Stimulated activated naive CD4-positive, alpha-beta T cell treated with Interleukin-2 at 50 U/mL for 16 hours (primary cell): ENCODE measurements around the gene RAB22A.
A peak's percentile ranks its signal among the peaks of the same experiment; 100 is the strongest.
"Not testable (repeated sequence)": the region's sequence is repeated elsewhere in the genome, so short reads cannot be mapped to it uniquely, and the experiment has no call there.

ENCODE experiments used
- DNase-seq: peaks from one replicate; lab custom pipeline; 2025; lab: John Stamatoyannopoulos, UW

RAB22A gene

GRCh38 chr20:58389324-58389967 is 79.9 kb downstream of the RAB22A start:
- DNase-seq = peak; percentile 61

- no peak for DNase-seq
Observed at GRCh38 chr20:58389968-58390658, 80.6 kb downstream of the RAB22A start.

GRCh38 chr20:58390659-58391035 is 81.1 kb downstream of the RAB22A start:
- DNase-seq = no peak

- no peak for DNase-seq
Observed at GRCh38 chr20:58392286-58392685, 82.8 kb downstream of the RAB22A start.

DNA sequence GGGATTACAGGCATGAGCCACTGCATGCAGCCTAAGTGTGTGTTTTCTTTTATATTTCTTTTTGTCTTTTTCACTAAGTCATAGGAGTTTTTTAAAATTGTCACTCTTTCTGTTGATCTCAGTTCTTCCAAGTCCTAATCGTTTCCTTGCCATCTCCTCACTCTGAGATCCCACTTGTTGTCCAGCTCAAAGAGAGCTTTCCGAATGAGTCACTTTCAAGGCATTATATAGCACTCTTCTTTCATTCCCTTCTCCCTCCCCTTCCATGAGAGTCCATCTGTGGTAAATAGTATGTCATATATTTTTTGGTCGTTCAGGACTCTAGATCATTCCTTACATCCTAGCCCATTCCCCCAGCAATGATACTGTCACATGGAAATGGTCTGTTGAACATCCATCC is 83.8 kb downstream of the RAB22A start:
- no peak for DNase-seq

- DNase-seq = no peak
Observed at GRCh38 chr20:58394801-58395200, 85.3 kb downstream of the RAB22A start.

DNA sequence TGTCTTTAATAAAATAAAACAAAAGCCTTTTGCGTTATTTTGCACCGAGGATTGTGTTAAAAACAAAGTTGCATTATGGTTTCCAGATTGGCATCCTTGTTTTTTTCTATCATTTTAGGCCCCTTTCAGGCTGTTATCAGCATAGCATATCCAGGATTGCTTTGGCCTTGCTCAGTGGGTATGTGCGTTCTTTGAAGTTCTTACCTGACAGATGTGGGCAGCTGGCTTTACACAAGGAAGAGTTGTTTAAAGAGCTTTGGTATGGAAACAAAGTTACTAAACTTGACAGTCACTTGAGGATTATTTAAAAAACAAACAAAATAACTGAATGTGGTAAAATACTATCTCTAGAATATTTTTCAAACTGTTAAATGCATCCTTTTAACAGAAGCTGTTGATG is 86.1 kb downstream of the RAB22A start:
- no peak for DNase-seq

GRCh38 chr20:58397429-58397828 is 87.9 kb downstream of the RAB22A start:
- DNase-seq = no peak

- no peak for DNase-seq
Observed at GRCh38 chr20:58398254-58398653, 88.7 kb downstream of the RAB22A start.

DNA sequence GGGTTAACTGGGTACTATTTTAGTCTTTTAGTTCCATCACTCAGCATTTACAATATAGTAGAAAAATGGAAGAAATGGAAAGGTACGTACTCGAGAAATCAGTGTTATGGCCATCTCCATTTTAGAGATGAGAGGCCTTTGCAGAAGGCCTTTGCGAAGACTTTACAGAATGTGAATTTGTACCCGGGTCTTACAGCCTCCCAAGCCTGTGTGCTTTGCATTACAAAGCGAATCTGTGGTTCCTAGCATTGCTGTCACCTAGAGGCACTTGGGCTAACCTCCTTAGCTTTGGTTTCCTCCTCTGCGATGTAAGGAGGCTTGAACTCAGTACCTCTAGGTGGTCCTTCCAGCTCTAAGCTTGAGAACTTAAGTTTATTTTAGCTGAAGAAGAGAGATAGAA is 90.4 kb downstream of the RAB22A start:
- DNase-seq = no peak

- no peak for DNase-seq
Observed at GRCh38 chr20:58401162-58401561, 91.6 kb downstream of the RAB22A start.

DNA sequence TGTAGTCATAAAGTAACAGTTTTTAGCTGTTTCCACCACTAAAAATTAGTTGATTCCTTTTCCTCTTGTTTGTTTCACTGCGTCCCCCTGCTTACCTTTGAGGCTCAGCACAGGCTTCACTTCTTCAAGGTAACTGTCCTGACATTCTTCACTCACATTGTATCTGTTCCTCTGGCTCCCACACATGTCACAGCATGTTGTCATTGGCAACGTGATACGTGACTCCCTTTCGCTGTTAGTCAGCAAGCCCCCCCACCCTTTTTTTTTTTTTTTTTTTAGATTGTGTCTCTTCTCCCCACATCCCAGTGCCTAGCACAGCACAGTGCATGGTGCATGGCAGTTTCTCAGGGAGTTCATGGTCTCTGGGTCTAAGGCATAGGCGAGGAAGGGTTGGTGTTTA is 92.8 kb downstream of the RAB22A start:
- DNase-seq = no peak

DNA sequence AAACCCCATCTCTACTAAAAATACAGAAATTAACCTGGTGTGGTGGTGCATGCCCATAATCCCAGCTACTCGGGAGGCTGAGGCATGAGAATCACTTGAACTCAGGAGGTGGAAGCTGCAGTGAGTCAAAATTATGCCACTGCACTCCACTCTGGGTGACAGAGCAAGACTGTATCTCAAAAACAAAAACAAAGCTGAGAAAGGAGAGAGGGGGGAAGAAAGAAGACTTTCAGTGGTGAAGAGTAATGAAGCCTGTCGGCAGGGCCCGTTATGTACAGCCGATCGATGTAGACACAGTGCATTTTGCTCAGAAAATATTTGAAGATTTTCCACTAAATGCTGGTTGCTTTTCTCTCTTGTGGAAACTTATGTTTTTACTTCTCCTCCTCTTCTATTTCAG is 93.3 kb downstream of the RAB22A start:
- DNase-seq = no peak

DNA sequence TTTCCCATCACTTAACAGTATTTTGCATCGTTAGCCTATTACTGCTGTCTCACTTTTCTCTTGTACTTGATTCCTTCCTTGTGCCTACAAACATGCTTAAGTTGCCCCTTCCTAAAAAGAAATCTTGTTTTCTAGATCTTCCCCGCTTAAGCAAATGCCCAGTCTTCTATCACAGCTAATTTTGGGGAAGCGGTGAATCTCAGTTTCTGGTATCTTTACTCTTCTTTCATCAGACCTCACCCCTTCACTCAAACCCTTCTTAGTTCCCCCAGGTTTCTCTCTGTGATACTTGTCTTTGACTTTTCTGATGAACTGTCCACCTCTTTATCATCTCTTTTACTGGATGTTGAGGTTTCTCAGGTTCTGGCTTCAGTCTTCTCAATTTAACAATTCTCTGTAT is 93.8 kb downstream of the RAB22A start:
- no peak for DNase-seq

DNA sequence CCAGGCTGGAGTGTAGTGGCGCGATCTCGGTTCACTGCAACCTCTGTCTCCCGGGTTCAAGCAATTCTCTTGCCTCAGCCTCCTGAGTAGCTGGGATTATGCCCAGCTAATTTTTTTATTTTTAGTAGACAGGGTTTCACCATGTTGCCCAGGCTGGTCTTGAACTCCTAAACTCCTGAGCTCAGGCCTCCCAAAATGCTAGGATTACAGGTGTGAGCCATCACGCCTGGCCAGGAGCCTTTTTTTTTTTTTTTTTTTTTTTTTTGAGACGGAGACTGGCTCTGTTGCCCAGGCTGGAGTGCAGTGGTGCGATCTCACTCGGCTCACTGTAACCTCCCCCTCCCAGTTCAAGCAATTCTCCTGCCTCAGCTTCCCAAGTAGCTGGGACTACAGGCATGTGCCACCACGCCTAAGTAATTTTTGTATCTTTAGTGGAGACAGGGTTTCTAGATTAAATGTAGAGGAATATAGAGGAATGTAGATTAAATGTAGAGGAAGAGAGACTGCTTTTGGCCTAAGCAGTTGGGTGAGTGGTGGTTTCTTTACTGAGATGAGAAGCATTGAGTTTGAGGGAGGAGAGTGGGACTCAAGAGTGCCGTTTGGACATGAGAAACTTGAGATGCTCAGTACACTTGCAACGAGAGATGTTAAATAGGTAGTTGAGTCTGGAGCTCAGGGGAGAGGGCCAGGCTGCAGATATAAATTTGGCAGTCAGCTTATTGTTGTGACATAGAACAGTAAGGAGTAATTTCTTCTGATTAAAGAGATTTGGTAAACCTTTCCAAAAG is 96.2 kb downstream of the RAB22A start:
- no peak for DNase-seq

DNA sequence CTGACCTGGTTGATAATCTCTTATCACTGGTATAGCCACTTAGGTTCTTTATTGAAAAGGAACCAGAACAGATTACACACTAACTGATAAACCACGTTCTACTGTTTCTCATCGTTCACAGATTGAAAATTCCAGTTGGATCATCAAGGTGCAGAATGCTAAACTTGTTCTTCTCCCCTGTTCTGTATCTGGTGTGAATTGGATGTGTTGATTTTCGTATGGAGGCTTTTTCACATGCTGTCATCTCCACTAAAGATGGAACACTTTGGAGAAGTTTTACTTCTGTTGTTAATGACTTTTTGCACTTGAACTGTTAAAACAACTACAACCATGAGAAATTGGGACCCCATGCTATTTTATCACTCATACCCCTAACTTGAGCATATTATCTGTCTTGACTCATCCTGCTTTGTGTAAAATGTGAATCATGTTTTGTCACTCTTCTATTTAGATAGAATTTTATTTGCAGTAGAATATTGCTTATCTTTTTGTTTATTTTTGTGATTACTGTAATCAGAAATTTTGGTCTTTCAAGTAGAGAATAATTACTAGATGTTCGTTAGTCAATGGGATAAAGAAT is 97.0 kb downstream of the RAB22A start:
- no peak for DNase-seq

- no peak for DNase-seq
Observed at GRCh38 chr20:58407201-58407873, 97.8 kb downstream of the RAB22A start.

DNA sequence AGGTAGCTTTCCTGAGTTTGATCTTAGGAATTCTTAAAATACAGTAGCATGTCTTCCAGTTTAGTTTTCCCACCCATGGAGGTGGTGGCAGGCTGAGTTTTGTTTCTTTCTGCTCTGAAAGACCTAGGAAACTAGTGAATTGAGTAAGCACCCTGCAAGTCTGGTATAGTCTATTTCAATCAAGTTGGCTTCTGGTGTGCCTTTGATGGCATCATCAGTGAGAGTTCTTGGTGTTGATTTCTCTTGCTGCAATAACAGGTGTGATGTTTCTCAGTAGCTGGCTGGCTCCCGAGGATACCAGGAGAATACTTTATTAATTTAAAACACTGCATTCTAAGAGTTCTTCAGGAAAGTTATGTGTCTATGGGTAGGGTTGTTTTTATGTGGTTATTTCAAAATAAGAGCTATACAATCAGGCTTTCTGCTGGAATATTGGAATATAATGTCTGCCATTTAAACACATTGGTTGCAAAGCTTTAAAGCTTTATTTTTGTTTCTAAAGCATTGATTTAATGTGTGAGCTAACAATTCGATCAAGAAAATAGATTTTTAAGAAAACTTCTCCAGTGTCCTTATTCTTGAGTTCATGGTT is 98.5 kb downstream of the RAB22A start:
- DNase-seq = no peak

DNA sequence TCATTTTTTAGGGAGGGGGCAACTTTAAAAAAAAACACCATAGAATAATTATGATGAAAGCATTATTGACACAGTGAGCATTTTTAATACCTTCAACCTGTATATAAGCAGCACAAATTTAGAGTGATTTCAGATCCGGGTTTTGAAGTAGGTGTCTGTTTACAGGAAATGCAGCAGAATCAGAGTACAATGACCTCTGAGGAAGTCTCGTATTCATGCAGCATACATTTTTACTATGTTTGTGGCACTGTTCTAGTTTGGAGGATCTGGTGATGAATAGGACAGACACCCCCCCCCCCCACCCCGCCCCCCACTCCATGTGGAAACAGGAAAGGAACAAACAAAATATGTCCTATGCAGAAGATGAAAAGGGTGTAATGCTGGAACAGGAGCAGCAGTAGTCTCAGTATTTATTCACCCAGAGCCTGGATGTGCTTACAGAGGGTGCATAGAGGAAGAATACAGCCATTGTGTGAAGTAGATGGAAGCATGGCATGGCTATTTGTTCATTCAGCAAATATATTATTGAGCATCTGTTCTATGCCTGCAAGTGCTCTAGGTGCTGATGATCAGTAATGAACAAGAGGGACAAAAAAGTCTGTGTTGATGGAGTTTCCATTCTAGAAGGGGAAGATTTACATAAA is 99.2 kb downstream of the RAB22A start:
- DNase-seq = no peak

DNA sequence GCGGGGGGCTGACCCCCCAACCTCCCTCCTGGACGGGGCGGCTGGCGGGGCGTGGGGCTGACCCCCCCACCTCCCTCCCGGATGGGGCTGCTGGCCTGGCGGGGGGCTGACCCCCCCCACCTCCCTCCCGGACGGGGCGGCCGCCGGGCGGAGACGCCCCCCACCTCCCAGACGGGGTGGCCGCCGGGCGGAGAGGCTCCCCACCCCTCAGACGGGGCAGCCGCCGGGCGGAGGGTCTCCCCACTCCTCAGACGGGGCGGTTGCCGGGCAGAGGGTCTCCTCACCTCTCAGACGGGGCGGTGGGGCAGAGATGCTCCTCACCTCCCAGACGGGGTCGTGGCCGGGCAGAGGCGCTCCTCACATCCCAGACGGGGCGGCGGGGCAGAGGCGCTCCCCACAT is 104.7 kb downstream of the RAB22A start:
- DNase-seq = not testable (repeated sequence)

DNA sequence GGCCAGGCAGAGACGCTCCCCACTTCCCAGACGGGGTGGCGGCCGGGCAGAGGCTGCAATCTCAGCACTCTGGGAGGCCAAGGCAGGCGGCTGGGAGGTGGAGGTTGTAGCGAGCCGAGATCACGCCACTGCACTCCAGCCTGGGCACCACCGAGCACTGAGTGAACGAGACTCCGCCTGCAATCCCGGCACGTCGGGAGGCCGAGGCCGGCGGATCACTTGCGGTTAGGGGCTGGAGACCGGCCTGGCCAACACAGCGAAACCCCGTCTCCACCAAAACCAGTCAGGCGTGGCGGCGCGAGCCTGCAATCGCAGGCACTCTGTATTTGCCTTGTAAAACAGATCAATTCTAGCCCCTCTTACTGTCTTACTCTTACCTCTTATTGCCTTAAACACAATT is 105.3 kb downstream of the RAB22A start:
- DNase-seq = not testable (repeated sequence)
